ENCODE measurements around the gene TRIO.
A peak's percentile ranks its signal among the peaks of the same experiment; 100 is the strongest.

Gene TRIO

DNA sequence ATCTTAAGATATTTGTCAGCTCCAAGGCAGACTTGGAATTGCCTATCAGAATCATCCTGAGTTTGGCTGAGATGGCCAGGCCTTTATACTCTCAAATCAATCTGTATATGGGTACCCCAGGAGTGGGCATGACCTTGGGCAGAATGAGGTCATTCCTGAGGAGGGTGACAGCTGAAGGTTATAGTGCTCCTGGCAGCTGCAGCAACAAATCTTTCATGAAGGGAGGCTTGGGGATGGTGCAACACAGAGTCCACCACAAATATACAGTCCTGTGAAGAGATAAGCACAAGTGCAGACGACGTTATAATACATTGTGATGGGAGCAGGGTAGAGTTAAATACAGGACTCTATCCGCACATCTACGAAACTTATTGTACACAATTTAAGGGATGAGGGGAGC lies 21.1 kb upstream of the TRIO start:
- DNase-seq: no peak

DNA sequence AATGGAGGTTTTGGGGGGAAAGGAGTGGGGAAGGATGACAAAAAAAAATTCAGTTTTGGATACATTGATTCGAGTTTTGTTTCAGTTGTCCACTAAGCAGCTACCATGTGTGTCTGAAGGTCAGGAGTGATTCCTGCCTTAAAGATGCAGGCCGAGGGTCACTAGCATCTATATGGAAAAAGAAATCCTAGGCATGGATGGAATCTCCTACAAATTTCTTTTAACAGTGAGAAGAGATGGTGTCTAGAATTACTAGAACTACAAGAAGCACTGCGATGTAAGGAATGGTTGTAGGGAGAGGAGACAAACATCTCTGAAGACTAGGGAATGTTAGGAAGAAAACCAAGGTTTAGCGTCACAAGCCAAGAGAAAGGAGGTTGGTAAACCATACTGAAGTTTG lies 19.6 kb upstream of the TRIO start:
- DNase-seq: no peak

GRCh38 chr5:14123974-14124482 lies 19.1 kb upstream of the TRIO start:
- DNase-seq: no peak

DNA sequence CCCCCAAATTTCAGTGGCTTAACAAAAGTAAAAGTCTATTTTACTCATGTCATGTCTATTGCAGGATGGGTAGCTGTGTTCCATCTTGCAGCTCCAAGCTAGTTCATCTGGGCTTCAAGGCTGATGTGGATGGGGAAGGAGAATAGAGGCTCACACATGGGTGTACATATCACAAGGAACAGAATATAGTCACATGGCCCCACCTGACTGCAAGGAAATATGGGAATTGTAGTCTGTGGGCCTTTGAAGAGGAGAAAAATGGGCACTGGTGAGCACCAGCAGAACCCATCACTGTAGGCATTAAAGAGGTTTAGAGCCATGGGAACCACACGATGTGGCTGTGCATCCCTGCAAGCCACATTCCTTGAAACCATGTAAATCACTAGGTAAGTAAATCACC lies 17.9 kb upstream of the TRIO start:
- DNase-seq: no peak

GRCh38 chr5:14127587-14127986 lies 15.6 kb upstream of the TRIO start:
- no peak for DNase-seq

- DNase-seq: no peak
Measured at GRCh38 chr5:14128079-14128478, 15.1 kb upstream of the TRIO start.

- DNase-seq: no peak
Measured at GRCh38 chr5:14129123-14129522, 14.0 kb upstream of the TRIO start.

DNA sequence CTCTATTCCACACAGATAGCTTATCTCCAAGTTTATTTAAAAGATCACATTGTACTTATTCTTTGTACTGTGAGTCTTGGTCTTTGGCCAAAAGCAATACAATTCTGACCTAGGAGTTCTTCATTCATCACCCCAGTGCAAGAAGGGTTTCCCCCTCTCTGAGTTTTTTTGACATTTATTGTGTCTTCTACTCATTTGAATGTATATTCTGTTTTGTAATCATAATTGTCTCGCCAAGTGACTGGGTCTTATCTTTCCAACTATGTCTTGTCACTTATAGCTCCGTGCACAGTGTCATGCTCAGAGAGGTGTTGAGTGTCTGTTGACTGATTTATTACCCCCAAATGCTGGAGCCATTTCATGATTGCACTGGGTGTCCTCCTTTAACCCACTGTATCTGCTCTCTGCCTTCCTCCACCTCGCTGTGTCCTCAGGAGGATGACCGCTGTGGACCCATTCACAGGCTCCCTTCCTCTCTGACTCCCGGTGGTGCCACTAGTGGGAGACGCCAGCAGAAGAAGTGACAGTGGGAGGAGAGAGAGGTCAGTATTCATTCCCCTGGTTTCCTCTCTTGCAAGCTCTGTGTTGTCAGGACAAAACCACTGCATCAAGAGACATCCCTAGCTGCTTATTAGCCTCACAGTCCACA lies 11.2 kb upstream of the TRIO start:
- DNase-seq: no peak

- DNase-seq: no peak
Measured at GRCh38 chr5:14133394-14133793, 9.7 kb upstream of the TRIO start.

DNA sequence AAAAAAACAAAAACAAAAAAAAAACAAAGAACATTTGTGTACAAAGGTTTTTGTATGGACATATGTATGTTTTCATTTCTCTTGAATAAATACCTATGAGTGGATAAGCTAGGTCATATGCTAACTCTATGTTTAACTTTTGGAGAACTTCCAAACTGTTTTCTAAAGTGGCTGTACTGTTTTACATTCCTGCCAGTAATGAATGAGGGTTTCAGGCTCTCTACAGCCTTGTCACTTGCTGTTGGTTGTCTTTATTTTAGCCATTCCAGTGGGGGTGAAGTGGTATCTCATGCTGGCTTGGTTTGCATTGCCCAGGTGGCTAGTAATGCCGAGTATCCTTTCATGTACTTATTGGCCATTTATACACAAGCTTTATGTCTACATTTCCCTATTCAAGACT lies 9.1 kb upstream of the TRIO start:
- DNase-seq: no peak

GRCh38 chr5:14134771-14135170 lies 8.4 kb upstream of the TRIO start:
- no peak for DNase-seq

- no peak for DNase-seq
Measured at GRCh38 chr5:14135621-14136020, 7.5 kb upstream of the TRIO start.

DNA sequence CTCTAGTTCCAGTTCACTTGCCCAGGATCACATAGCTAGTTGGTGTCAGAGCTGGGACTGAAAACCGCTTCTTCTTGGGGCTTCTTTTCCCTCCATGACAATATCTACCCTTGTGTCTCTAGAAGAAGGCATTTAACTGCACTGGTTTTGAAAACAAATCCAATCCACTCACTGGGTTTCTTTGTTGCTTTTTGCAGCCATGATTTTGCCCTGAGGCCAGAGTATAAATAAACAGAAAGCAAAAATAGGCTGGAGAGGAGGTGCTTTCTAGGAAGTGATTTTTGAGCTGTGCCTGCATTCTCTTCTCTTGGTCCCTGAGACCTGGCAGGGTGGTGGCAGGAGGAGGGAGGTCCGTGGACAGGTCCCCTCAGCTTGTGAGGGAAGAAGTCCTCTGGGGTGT lies 6.9 kb upstream of the TRIO start:
- DNase-seq: no peak

GRCh38 chr5:14138608-14139540 lies 4.3 kb upstream of the TRIO start:
- DNase-seq: no peak

GRCh38 chr5:14141764-14142163 lies 1.4 kb upstream of the TRIO start:
- no peak for DNase-seq

- peak in 3 of 51 donors; percentile 21 to 42 (median 34) for DNase-seq
Measured at GRCh38 chr5:14142202-14142826, 828 bp upstream of the TRIO start.

DNA sequence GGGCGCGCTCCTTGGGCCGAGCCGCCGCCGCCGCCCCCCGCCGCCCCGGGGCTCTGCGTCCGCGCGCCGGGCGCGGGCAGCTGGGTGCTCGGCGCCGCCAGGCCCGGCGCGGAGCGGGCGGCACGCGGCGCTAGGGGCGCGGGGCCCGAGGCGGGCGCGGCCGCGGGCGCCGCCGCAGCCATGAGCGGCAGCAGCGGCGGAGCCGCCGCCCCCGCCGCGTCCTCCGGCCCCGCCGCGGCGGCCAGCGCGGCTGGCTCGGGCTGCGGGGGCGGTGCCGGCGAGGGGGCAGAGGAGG lies 351 bp downstream of the TRIO start:
- DNase-seq: no peak

- DNase-seq: peak in 20 of 51 donors; percentile 14 to 64 (median 38)
Measured at GRCh38 chr5:14143841-14144585, 871 bp downstream of the TRIO start.

GRCh38 chr5:14144586-14145434 lies 1.7 kb downstream of the TRIO start:
- DNase-seq: peak in 43 of 51 donors; percentile 20 to 83 (median 48)

GRCh38 chr5:14145435-14146334 lies 2.5 kb downstream of the TRIO start:
- peak in 8 of 51 donors; percentile 5 to 49 (median 10) for DNase-seq
